Right ventricle myocardium inferior (tissue), 1 donor: ENCODE results near the gene PRSS16. TPM values are rescaled to one million over a fixed set of nuclear protein-coding genes. Genes with fewer than 3 reads are reported as not detected.

Experiments used
- ATAC-seq: fragments of 200-7000 bp; cut with Tn5 transposase; one replicate; pipeline ENCODE4 v1.9.1; 2020; ENCODE audit warnings: mild to moderate bottlenecking, moderate library complexity
- DNase-seq: peaks from one replicate; pipeline ENCODE4 v3.0.0; 2021; ENCODE audit errors: missing footprints
- intact Hi-C: fragments of 100-400 bp; cut with DNase I; formaldehyde crosslinking; loops from one replicate; pipeline ENCODE4 v1.11.0; 2022
- total RNA-seq: library from RNA; stranded (reverse); fragmentation: NEBNext Ultra II Directional; extraction: Animal tissue kit (Norgen Biotek cat#: 25700); gene quantifications from one replicate; pipeline ENCODE4 v1.2.1, GENCODE V29; 2021
- donor health status: DM: no; HTN: yes; CAD: no; lungs with severe emphysema.

PRSS16 gene
- total RNA-seq, 1 donor from 2014 or later = 0.16 TPM

GRCh38 chr6:27275025-27275956 is 27.8 kb downstream of the PRSS16 start:
- ATAC-seq = no peak
- DNase-seq = no peak
- intact Hi-C loops = no loop called here

GRCh38 chr6:27279513-27280063 is 32.1 kb downstream of the PRSS16 start:
- no peak for DNase-seq
- ATAC-seq = no peak
- intact Hi-C loops = no loop called here

DNA sequence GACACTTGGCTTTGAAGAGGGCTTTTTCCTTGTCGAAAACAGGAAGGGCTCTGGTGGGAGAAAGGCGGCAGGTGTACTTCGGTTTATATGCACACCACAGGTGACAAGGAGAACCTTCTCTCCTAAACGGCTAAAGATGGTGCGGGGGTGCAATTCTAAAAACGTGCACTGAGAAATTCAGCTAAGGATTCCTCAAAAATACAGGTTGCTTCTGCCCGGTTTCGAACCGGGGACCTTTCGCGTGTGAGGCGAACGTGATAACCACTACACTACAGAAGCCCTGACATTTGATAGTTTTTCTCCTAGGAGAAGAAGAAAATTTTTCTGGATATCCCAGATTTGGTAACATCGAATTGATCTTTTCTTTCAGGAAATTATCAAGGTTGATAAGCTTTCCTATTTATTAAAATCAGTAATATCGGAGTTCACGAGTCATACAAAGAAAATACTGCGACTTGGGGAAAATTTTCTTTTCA is 32.6 kb downstream of the PRSS16 start:
- intact Hi-C loops = no loop called here
- no peak for ATAC-seq
- no peak for DNase-seq

GRCh38 chr6:27280540-27281000 is 33.1 kb downstream of the PRSS16 start:
- intact Hi-C loops = no loop called here

DNA sequence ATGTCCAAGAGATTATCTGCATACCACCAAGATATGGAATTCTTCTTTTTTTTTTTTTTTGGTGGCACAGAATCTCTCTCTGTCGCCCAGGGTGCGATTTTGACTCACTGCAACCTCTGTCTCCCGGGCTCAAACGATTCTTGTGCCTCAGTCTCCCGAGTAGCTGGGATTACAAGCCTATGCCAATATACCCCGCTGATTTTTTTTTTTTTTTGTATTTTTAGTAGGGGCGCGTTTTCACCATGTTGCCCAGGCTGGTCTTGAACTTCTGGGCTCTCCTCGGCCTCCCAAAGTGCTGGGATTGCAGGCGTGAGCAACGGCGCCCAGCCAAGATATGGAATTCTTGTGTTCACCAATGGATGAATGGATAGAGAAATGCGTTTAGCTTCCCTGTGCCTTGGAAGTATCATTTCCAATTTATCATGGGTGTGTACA is 33.6 kb downstream of the PRSS16 start:
- intact Hi-C loops = no loop called here
- ATAC-seq (no peak), DNase-seq (no peak)

More at GRCh38 chr6:27280540-27281000, 33.1 kb downstream of the PRSS16 start:
- no peak for DNase-seq
- ATAC-seq = no peak

DNA sequence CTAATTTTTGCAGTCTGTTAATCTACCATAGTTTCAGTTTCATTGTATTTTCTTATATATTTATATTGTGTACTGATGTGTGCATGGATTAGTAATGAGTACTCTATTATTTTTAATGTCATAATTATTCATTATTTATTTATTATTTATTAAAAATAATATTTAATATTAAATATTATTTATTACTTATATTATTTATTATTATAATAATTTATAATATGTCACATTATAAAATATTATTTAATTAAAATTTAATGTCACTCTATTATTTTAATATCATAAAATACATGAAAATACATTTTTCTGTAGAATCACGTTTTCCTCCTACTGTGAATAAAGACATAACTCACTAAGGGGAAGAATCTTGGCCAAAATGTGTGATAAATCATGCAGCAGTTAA is 34.1 kb downstream of the PRSS16 start:
- ATAC-seq (no peak), DNase-seq (no peak)
- intact Hi-C loops = no loop called here

DNA sequence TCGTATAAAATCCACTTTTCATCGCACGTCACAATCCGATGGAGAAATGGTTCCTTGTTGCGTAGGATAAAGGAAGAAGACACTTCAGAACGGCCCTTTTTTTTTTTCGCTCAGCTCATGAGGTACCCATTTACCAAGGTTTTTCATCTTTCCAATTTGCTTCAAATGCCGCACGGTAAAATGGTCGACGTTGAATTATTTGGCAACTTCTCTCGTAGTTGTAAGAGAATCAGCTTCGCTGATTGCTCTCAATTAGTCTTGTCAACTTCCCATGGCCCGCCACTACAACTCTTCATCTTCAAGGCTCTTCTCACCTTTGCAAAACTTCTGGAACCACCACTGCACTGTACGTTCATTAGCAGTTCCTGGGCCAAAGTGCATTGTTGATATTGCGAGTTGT is 35.8 kb downstream of the PRSS16 start:
- DNase-seq (no peak), ATAC-seq (no peak)
- intact Hi-C loops = no loop called here

DNA sequence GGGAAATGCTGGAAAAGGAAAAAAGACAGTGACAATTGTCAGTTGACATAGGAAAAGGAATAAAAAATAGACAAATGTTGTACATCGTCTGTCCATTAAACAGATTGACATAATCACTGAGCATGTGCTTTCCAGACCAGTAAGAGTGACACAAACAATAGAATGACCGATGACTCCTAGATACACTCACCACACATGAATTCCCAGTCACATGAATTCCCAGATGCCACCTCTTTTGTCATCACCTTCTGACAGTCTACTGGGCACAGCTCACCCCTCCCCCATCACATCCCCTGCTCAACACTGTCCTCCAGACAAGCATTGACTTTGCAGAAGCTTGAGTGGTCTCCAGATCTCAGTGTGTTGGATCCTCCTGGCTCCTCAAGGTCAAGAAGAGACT is 38.6 kb downstream of the PRSS16 start:
- intact Hi-C loops = no loop called here
- ATAC-seq = no peak
- no peak for DNase-seq

GRCh38 chr6:27287751-27288135 is 40.2 kb downstream of the PRSS16 start:
- intact Hi-C loops = no loop called here
- DNase-seq (no peak), ATAC-seq (no peak)

- intact Hi-C loops = no loop called here
- ATAC-seq = no peak
These were observed 40.9 kb downstream of the PRSS16 start for GRCh38 chr6:27288136-27289044.

DNA sequence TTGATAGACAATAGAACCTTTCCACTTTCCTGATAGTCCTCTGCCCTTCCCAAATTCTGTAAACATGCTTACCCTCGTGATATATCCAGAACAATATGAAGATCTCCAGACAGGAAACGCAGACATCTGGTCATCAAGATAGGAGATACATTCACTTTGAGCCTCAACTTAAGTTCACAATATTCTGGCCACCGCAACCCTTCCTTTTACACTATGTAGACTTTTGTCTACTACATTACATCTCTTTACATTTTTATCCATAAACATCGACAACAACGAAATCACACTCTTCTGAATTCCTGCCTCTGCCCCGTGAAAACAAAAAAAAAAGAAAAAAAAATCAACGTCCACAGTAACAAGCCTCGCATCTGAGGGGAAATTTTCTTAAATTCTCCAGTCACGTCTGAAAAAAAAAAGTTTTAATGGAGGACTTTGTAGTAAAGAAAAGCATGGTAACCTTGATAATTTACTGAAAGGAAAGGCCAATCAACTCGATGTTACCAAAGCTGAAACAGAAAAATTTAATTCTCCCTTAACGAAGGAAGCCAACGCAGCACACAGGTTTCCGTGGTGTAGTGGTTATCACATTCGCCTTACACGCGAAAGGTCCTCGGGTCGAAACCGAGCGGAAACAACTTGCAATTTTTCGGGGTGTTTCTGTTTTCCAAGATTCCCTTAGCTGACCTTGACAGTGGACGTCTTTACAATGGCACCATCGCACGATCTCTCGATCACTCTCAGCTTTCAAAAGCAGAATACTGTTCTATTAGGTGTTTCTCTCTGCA is 42.8 kb downstream of the PRSS16 start:
- intact Hi-C loops = no loop called here
- ATAC-seq (no peak), DNase-seq (no peak)

More at GRCh38 chr6:27288136-27289044, 40.9 kb downstream of the PRSS16 start:
- no peak for DNase-seq

- DNase-seq (no peak), ATAC-seq (no peak)
- intact Hi-C loops = no loop called here
These were observed 43.3 kb downstream of the PRSS16 start for GRCh38 chr6:27290850-27291208.

DNA sequence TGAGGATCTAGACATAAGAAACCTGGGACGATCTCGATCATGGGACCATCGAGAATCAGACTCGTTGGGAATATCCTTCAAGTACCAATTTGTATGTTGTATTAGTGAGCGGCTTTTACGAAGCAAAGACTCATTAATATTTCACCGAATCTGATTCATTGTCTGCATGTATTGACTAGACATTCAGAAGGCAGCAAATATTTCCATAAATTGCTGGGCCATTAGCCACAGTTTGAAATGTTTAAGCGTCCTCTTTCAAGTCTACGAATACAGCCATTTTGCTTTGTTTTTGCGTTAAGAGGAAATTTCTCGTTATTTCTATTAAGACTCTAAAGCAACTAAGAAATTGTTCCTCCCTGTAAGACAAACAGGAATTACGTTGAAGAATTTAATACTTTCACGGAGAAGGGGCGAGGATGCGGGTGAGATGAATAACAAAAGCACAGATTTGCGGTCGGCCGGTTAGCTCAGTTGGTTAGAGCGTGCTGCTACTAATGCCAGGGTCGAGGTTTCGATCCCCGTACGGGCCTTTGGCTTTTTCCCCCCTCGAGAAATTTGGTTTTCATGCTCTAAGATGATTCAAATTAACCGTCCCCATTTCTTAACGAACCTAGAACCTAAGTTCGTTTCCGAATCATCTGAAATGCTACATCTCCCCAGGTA is 46.1 kb downstream of the PRSS16 start:
- ATAC-seq (no peak), DNase-seq (no peak)
- intact Hi-C loops = no loop called here

GRCh38 chr6:27294409-27294808 is 46.9 kb downstream of the PRSS16 start:
- DNase-seq (no peak), ATAC-seq (no peak)
- intact Hi-C loops = no loop called here

GRCh38 chr6:27295301-27296079 is 48.0 kb downstream of the PRSS16 start:
- intact Hi-C loops = no loop called here
- DNase-seq = no peak
- ATAC-seq = no peak

DNA sequence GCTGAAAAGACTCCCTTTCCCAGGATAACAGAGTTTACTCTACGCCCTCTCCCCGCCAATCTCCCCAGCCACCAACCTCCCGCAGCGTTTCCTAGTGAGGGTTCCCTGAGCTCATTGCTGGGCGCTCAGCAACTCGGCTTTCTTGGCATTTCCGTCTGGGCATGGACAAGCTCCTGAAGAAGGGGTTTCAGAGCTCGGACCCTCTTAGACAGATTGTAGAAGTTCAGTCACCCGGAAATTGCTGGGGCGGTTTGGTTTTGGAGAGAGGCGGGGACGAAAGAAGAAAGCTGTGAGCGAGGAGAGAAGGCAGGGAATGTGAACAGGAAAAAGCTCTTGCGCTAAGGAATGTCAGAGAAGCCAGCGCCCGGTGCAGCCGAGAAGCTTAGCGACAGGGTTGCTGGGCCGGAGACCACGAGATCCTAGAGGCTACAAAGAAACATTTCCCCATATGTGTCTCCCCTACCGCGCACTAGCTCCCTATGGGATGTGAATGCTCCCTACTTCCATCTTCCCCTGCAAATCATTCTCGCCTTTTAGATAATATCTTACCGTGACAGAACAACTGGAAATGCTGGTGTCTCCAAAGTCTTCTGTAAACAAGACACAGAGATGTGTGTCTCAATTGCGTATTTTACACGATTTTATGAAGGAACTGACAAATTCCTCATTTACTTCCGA is 48.7 kb downstream of the PRSS16 start:
- ATAC-seq (no peak), DNase-seq (no peak)
- intact Hi-C loops = no loop called here

GRCh38 chr6:27297484-27297856 is 50.0 kb downstream of the PRSS16 start:
- DNase-seq = no peak
- no peak for ATAC-seq
- intact Hi-C loops = no loop called here
